NCI-H526 (cell line): ENCODE measurements around the gene PLXNA4.

Source experiments
- DNase-seq, 2 experiments: peaks; one replicate each; lab custom pipeline; 2025; lab: John Stamatoyannopoulos, UW

Gene PLXNA4

DNA sequence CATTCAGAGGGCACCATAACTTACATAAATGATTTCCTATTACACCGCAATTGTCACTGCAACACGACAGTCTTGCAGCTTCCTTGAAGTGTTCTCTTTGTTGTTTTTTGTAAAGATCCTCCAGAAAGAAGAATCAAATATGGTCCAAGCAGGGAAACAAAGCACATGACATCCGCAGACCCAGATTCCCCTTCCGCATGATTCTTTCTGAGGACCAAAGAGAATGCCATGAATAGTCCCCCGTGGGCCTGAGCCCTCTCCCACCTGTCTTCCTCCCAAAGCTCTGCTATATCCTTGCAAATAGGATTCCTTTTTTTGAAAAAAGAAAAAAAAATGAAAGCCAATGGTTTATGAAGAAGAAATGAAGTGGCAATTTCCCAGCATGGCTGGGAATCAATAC lies 10.8 kb downstream of the PLXNA4 start:
- no peak for DNase-seq

DNA sequence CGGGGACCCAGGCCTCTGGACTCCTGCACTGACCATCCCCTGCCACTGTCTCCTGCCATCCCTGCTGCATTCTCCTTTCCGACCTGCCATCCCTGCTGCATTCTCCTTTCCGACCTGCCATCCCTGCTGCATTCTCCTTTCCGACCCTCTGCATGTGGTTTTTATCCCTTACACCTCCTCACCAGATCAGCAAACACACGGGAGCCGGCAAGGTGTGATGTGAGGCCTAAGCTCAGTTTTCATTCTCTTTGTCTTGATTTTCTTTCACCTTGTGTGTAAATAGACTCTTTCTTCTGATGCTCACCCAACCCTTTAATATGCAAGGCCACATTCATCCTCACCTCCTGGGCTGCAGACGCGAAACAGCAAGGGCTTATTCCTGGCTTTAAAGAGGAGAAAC lies 11.4 kb downstream of the PLXNA4 start:
- DNase-seq = no peak

DNA sequence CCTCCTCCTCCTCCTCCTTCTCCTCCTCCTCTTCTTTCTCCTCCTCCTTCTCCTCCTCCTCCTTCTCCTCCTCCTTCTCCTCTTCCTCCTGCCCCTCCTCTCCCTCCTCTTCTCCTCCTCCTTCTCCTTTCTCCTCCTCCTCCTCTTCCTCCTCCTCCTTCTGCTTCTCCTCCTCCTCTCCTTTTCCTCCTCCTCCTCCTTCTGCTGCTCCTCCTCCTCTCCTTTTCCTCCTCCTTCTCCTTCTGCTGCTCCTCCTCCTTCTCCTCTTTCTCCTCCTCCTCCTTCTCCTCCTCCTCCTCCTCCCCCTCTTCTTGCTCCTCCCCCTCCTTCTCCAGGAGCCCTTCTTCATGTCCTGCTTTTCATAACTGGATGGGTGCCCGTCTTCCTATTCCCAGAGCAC lies 12.2 kb downstream of the PLXNA4 start:
- DNase-seq = no peak

DNA sequence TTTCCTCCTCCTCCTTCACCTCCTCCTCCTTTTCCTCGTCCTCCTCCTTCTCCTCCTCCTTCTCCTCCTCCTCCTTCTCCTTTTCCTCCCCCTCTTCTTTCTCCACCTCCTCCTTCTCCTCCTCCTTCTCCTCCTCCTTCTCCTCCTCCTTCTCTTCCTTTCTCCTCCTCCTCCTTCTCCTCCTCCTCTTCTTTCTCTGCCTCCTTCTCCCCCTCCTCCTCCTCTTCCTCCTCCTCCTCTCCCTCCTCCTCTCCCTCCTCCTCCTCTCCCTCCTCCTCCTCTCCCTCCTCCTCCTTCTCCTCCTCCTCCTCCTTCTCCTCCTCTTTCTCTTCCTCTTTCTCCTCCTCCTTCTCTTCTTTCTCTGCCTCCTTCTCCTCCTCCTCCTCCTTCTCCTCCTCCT lies 13.6 kb downstream of the PLXNA4 start:
- DNase-seq = no peak

DNA sequence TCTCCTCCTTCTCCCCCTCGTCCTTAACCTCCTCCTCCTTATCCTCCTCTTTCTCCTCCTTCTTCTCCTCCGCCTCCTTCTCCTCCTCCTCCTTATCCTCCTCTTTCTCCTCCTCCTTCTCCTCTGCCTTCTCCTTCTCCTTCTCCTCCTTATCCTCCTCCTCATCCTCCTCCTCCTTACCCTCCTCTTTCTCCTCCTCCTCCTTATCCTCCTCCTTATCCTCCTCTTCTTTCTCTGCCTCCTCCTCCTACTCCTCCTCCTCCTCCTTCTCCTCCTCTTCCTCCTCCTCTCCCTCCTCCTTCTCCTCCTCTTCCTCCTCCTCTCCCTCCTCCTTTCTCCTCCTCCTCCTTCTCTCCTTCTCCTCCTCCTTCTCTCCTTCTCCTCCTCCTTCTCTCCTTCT lies 14.5 kb downstream of the PLXNA4 start:
- no peak for DNase-seq

DNA sequence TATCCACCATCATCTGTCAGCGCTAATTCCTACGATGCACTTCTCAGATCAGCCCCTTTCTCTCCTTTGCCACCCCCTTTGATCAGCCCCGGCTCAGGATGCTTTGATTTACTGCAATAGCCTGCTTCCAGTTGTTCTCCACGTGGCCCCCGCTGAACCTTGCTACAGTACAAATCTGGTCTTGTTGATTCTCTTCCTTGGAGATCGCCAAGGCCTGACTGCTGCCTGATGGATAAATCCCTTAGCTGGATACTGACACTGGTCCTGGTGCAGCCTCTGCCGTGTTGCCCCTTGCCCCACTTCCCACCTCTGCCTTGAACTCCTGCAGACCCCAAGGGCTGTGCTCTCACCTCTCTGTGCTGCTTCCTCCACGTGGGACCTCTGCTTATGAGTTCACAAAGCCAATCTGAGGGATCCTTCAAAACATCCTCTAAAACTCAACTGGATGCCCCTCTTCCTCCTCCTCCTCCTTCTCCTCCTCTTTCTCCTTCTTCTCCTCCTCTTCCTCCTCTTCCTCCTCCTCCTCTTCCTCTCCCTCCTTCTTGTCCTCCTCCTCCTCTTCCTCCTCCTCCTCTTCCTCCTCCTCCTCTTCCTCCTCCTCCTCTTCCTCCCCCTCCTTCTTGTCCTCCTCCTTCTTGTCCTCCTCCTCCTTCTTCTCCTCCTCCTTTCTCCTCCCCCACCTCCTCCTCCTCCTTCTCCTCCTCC lies 15.3 kb downstream of the PLXNA4 start:
- DNase-seq = no peak

DNA sequence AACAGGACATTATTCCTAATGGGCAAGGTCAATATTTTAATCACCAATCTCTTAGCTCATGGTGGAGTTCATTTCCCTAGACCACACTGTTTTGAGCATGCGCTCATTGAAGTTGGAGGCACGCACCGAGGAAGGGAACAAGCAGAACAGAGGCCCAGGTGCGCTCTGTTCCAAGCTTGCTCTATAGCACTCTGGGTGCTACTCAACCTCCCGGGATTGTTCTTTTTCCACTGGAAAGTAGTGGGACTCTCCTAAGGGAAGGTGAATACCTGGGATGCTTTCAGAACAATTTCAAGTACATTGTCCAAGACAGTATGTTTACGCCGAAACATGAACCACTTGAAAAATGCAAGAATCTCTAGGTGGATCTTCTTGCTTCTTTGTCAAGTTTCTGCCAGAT lies 16.2 kb downstream of the PLXNA4 start:
- no peak for DNase-seq

DNA sequence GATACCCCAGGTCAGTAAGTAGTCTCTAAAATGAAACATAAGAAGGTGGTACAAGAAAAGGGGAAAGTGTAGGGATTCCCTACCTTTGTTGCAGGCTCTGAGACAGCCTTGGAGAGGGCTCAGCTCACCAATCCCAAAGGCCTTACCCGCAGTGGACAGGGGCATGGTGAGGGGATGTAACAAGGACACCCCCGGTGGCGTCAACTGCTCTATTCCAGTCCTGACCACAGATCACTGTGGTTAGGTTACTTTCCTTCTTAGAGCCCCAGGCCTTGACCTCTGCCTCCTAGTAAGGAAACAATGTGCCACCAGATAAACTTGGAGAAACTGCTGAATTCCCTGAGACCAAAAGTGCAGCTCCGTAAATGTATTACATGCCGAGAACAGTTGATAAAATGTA lies 17.5 kb downstream of the PLXNA4 start:
- DNase-seq = no peak

DNA sequence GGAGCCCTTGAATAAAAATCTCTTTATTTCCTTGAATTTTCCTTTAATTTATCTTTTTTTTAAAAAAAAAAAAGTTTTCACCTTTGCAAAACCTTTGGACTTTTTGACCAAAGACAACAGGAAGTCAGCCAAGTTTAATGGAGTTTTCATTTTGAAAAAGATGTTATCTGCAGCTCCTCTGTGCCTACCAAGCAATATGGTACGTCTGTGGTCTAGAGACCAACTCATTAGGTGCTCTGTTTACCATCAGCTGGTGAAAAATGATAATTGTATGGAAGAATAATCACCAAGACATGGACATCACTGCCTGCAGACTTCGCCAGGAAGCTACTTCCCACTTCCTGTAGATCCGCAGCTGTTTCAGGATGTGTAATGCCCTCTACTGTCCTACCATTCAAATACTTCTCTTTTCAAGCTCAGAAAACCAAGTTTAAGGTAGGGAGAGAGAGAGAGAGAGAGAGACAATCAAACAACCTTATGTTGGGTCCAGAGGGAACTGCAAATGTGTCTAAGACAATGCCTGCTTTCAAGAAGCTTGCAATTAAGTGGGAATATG lies 18.7 kb downstream of the PLXNA4 start:
- DNase-seq = no peak

DNA sequence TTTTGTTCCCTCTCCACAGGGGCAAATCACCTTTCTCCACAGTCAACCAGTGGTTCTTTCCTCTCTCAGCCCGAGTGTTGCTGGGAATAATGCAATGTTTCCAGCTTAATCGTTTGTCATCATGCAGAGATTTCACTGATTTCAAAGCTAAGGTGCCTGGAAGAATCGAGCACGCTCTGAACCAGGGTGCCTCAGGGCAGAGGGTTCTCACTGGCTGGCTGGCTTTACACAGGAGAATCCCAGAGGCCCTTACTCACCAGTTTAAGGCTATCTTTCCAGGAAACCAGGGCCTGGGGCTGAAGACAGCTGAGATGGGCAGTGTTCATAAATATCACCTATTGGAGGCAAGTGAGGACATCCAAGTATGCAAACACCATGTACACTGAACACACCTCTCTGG lies 21.8 kb downstream of the PLXNA4 start:
- DNase-seq = no peak

DNA sequence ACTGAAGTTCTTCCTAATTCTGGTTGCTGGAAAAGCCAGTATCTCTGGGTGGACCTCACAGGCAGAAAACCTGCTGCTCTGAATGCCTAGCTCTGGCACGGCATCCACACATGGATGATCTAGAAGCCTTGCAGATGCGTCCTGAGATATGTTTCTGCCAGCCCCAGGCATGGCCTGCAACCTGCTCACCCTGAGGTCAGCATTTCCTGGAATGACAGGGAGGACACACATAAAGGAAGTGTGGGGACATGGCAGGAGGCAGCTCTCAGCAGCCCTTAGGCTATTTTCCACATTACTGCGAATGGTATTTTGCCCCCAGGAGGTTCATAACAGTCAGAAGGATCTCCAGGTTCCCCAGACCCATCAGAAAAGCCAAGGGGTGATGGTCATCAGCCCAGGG lies 23.2 kb downstream of the PLXNA4 start:
- DNase-seq = no peak

DNA sequence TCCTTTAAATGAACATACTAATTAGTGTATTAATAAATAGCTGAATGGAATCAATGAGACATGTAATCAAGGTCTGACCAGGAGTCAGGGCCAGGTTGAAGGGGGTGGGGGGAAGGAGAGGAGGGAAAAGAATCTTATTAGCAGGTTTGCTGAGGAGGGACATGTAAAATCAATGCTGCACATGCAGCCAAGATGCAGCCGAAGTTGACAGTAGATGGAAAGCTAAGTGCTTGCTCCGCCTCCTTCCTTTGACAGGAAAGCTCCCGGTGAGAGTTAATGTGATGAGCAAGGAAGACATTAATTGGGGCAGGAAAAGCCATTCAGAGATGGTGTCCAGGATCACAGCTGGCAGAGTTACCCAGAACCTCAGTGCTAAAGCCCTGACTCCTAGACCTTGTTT lies 24.4 kb downstream of the PLXNA4 start:
- DNase-seq = no peak

DNA sequence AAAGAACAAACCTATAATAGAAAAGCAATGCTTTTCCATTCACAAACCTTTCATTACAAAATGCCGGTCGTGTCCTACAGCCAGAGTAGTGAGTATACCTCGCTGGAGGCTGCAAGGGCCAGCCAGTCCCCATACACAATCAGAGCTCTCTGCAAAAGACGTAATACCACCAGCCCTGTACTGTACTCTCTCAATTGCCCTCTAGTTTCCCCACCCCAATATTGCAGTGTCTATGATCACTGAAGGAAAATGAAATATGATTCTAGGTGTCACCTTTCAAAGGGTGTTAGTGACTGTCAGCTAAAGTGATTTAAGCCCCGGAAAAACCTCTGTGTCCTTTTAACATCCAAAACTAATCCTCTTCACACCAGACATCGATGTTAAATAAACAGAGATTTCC lies 24.8 kb downstream of the PLXNA4 start:
- DNase-seq = no peak

DNA sequence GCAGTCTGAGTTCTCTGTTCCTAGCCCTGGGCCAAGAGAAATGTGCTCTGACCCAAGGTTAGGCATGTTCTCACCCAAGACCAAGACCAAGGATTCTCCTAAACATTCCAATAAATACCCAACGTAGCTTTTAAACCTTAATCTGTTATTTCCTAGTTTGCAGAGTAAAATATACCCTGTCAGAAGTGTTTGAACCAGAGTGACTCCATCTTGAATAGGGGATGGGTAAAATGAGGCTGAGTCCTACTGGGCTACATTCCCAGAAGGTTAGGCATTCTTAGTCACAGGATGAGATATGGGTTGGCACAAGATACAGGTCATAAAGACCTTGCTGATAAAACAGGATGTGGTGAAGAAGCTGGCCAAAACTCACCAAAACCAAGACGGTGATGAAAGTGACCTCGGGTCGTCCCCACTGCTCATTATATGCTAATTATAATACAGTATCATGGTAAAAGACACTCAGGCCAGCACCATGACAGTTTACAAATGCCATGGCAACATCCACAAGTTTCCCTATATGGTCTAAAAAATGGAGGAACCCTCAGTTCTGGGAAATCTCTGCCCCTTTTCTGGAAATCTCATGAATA lies 27.7 kb downstream of the PLXNA4 start:
- DNase-seq = no peak

DNA sequence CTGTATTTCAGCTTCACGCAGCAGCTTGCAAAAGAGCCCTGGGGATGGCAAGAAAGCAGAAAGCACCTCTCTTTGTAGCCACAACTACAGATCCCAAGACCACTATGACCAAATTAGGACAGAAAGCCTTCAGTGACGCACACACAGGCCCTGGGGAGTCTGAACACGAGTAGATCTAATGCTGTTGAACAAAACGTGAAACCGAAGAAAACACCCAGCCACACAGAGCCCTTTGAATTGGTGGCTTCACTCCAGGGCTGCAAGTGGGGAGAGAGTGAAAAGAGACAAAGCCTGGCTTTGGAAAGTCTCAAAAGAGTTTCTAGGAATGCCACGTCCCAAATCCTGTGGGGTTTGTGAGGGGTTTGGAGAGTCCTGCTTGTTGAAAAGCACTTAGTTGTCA lies 28.4 kb downstream of the PLXNA4 start:
- no peak for DNase-seq

DNA sequence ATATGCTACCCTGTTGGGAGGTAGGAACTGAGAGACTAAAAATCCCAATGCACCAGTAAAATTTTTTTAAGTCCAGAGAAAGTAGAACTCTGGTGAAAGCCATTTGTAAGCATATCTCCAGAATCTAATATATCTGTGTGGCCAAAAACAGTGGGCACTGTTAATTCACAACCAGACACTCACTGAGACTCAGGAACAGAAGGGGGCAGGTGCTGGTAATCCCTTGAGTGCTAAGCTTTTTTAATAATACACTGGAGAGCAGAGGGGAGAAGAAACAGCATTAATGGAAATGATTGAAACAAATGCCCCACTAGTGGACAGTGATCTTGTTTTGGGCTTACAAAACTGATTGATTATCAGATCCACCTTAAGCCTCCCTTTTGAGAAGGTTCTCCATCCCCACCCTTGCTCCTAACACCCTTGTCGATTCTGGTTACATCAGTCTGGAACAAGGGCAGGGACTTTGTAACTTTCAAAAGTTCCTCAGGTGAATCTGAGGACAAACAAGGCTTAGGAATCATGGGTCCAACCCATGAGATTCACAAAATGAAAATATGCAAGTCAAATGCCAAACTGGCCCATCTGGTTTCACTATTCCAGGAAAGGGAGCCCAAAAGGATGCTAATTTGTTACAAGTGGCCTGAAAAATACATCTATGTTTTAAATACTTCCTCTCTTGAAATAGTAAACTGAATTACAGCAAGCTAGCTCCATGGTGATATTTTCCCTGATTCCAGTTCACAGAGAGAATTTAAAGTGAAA lies 29.7 kb downstream of the PLXNA4 start:
- DNase-seq = no peak

DNA sequence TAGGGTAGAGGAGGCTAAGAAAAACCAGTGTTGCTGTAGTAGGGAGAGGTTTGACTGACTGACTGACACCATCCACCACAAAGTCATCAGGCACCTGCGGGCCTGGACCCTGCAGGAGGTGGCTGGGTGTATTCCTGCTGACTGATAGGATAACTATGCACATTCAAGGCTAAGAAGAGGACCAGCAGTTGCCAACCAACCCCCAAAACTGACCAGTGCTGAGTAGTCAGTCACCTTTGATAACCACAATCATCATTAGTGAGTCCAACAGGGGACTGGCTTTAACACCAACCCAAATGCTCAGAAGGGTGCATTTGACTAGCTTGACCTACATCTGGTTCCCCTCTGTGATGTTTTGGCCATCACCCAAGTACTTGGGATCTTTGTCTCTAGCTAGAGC lies 30.5 kb downstream of the PLXNA4 start:
- no peak for DNase-seq

DNA sequence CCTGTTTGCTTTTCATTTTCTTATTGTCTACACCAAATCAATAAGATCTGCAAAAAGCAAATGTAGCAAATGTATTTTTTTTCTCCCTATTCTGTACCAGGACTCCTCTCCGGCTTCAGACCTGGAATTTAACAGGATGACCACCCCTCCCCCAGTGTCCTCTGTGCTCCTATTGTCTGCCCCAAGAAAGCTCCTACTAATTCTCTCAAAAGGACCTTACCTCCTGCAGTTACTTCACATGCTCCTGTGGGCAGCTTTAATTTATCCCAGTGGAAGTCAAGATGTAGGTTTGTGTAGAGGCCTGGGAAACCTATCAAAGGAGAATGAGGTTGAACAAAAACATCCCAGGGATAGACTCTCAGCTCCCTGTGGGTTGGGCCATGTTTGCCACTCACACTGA lies 31.3 kb downstream of the PLXNA4 start:
- DNase-seq = no peak

DNA sequence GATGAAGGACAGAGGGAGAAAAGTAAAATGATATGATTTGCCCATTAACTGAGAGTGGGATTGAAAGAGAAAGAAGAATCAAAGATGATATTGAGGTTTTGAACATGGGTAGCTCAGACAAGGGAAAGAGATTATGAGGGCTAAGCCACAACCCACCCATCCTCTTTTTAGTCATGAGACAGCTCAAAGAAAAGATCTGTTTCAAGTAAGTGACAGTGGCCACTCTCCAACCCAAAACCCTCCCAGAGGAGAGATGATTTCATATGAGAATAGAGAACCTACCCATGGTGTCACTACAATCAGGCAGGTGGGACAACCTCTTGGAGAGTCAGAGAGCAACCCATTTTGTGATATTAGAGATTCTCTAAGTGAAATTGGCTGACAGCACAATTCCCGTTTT lies 32.2 kb downstream of the PLXNA4 start:
- no peak for DNase-seq

DNA sequence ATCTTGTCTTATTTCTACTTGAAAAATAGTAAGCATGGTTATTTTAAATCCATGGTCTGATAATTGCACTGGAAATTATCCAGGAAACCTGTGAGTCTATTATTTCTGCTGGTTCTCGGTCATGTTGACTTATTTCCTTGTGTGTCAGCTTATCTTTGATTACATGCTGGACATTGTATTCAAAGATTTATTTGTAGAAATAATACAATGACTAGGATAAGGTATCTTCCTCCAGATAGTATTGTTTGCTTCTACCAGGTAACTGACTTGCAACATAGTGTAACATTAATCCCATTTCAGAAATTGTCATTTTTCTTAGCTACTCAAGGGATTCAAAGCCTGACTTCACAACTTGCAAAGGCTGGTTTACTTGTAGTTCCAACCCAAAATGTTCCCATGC lies 33.4 kb downstream of the PLXNA4 start:
- DNase-seq = no peak

DNA sequence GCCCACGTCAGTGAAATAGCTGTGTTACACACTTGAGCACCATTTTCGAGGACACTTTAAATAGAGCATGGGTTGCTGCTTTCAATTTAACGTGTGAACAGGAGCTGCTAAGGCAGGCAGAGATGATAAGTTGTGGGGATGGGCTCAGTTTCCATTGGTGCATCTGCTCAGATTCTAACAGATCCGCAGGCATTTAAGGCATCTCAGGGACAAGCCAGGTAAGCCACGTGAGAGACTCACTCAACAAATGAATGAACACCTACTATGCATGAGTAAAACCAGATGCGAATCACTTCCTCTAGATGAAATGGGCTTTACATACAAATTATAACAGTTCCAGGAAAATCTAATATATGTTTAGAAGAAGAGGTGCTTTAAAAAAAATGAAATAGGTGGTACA lies 34.6 kb downstream of the PLXNA4 start:
- DNase-seq = no peak

DNA sequence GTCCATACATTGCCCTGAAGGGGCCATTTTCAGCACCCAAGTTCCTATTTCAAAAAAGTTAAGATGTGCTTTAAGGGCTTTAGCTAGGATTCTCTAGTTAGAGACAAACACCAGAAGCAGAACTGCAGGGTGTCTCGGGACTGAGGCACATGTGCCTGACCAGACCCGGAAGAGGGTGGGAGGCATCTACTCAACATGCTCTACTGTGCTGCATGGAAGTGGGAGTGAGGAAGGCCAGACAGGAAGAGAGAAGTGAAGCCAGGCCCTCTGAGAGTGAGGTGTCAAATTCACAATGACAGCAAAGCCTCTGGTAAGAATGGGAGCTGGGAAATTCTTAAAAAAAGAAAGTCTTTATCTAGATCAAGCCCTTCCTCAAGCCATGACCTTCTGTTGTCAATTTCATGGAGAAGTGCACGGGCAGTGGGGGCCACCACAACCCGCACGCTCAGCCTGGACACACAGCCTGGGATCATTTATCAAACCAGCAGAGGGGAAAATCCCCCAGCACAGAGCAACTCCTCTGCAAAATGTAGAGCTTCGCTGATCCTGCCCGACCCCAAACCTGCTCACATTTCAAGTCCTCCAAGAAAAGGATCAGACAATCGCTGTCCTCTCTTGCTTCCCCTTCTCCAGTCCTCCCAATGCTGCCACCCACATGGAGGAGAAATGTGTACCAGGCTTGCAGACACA lies 38.7 kb downstream of the PLXNA4 start:
- DNase-seq = no peak
